Heart left ventricle (tissue), 16 donors: ENCODE measurements around the gene NANS. TPM values are rescaled to one million over a fixed set of nuclear protein-coding genes. Genes with fewer than 3 reads are reported as not detected.
A peak's percentile ranks its signal among the peaks of the same experiment; 100 is the strongest.

Experiments used
- ATAC-seq, 4 donors: fragments of 200-7000 bp; cut with Tn5 transposase; one replicate each; pipeline ENCODE4 v1.9.1; 2020 to 2022; ENCODE audit warnings: moderate library complexity in 4 of 4, mild to moderate bottlenecking in 3 of 4, moderate number of reproducible peaks in 1 of 4
- DNase-seq, 5 donors: peaks; one replicate each; pipeline ENCODE4 v3.0.0-alpha.2; 2020
- H3K27ac ChIP-seq, 12 donors: fragments of 200-600 bp; sonication (generic) in 4 of 12; one replicate each; pipeline versions ENCODE4 v1.5.0 to v1.8.0; 2016 to 2022; ENCODE audit warnings: mild to moderate bottlenecking in 2 of 12
- H3K27me3 ChIP-seq, 9 donors: fragments of 200-600 bp; sonication (generic) in 2 of 9; one replicate each; pipeline versions ENCODE4 v1.5.1 to v1.8.0; 2016 to 2022; ENCODE audit warnings: mild to moderate bottlenecking in 3 of 9
- H3K36me3 ChIP-seq, 9 donors: fragments of 200-600 bp; sonication (generic) in 2 of 9; one replicate each; pipeline versions ENCODE4 v1.5.0 to v1.8.0; 2018 to 2022; ENCODE audit warnings: mild to moderate bottlenecking in 2 of 9
- H3K4me1 ChIP-seq, 12 donors: fragments of 200-600 bp; sonication (generic) in 4 of 12; one replicate each; pipeline versions ENCODE4 v1.5.0 to v1.8.0; 2016 to 2022; ENCODE audit warnings: mild to moderate bottlenecking in 3 of 12
- H3K4me3 ChIP-seq, 12 donors: fragments of 200-600 bp; sonication (generic) in 4 of 12; one replicate each; pipeline versions ENCODE4 v1.5.0 to v1.8.0; 2017 to 2022; ENCODE audit warnings: mild to moderate bottlenecking in 9 of 12, moderate library complexity in 4 of 12
- H3K9me3 ChIP-seq, 12 donors: fragments of 200-600 bp; sonication (generic) in 4 of 12; one replicate each; pipeline versions ENCODE4 v1.5.0 to v1.8.0; 2016 to 2022; ENCODE audit warnings: mild to moderate bottlenecking in 1 of 12
- CTCF ChIP-seq, 12 donors: fragments of 200-600 bp; sonication (generic) in 4 of 12; IDR thresholded peaks; one replicate each; pipeline versions ENCODE4 v1.5.0 to v1.8.0; 2018 to 2022; ENCODE audit warnings: antibody characterized with exemption in 12 of 12, mild to moderate bottlenecking in 5 of 12
- POLR2A ChIP-seq, 2 donors: fragments of 450-650 bp; IDR thresholded peaks; one replicate each; pipeline ENCODE4 v1.6.1; 2017; ENCODE audit warnings: antibody characterized with exemption in 2 of 2, mild to moderate bottlenecking in 2 of 2, moderate library complexity in 2 of 2
- WGBS, 4 donors: extraction: QIAGEN DNeasy Blood & Tissue Kit in 2 of 4; methylation state at CpG; one replicate each; pipeline versions ENCODE4 v1.1.5 to v1.1.7; 2013 to 2018; 5-methylcytosine and 5-hydroxymethylcytosine counted together
- intact Hi-C, 10 donors: fragments of 100-400 bp; cut with DNase I; formaldehyde crosslinking; loops; one replicate each; pipeline versions ENCODE4 v1.11.1 to v1.14.2; 2022
- polyA plus RNA-seq, 2 donors: library from polyadenylated mRNA; stranded (reverse); fragments of 200-250 nt; gene quantifications; one replicate each; pipeline ENCODE4 v1.2.3, GENCODE V29; 2013
- total RNA-seq, 9 donors: library from RNA; depleted of rRNA in 2 of 9; stranded (reverse); fragments of >200 nt in 2 of 9; fragmentation: NEBNext Ultra II Directional in 3 of 9; extraction: Animal tissue kit (Norgen Biotek cat#: 25700) in 3 of 9; gene quantifications; one replicate each; pipeline versions ENCODE4 v1.1.0 to v1.2.4, GENCODE V29; 2016 to 2023
- donor health status: ischemic (EF 13 %, LVEDD 7.1; RV severe dilation, severe dysfunction).
- donor health status: healthy with polysubstance abuse.
- donor health status: DM: no; HTN: yes; CAD: no.
- donor health status: DM: no; HTN: no; CAD: no.
- donor health status: ischemic (EF 25% LVEDD 6.9; RV normal size, moderate dysfunction).
- donor health status: ischemic (EF 25% LVEDD 5.7; RV mildly dilated, moderate dysfunction).
- donor health status: healthy.
- donor health status: DM: yes; HTN: yes; CAD: no.
- donor health status: ischemic (EF 35%, LVEDD 5.7; RV mildly dilated, moderate dysfunction).
- donor health status: nonischemic (EF 11% LVEDD 7.7; RV severe dilation, severe dysfunction).
- donor health status: DM: yes; HTN: yes; CAD: no.
- donor health status: PGD.
- donor health status: ischemic (EF 29% LVEDD 5.4; RV normal size, mild dysfunction).
- donor health status: nonischemic (EF 23%, LVEDD 6.1; RV moderate dilation, normal function).

The NANS gene
- total and polyA plus RNA-seq, 11 donors, result 24.3 to 144 (median 40.7) TPM

GRCh38 chr9:98009437-98009836 is 47.1 kb upstream of the NANS start:
- Histone ChIP-seq H3K36me3 (peaks cover 0 to 99% (median 96%) of the 10 kb centered on the region in 9 donors), H3K27me3 (no peaks in the 10 kb centered on the region), H3K27ac (peak overlapping the region in 5 of 12 donors; percentile 2 to 44 (median 28)), H3K4me1 (peaks cover 0 to 24% (median 15%) of the 10 kb centered on the region in 12 donors), H3K9me3 (no peaks in the 10 kb centered on the region), H3K4me3 (no peak overlapping the region)
- ATAC-seq, result no peak
- TF ChIP-seq CTCF (IDR thresholded peaks at IDR 0.05) (no peak), POLR2A (IDR thresholded peaks at IDR 0.05) (no peak)
- WGBS, 4 donors, result 88 to 96% (median 93%) methylated on average over 6 of the region's 6 CpGs
- DNase-seq, result no peak
- intact Hi-C loops, result no loop called here

DNA sequence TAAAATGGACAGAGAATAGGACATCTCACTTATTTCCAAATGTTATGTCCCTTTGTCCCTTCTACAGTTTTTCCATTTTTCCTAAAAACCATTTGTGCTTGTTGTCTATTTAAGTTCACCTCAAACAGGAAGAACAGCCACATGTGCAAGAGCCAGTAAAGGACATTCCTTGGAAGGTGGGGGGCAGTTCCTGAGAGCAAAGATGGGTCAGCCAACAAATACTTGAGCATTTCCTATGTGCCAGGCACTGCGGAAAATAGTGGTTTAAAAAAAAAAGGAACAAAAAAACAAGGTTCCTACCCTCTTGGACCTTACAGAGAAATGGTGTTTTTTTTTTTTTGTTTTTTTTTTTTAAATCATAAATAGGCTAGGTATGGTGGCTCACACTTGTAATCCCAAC is 46.6 kb upstream of the NANS start:
- Histone ChIP-seq H3K4me1 (peaks cover 0 to 24% (median 15%) of the 10 kb centered on the region in 12 donors), H3K4me3 (no peak overlapping the region), H3K9me3 (no peaks in the 10 kb centered on the region), H3K27me3 (no peaks in the 10 kb centered on the region), H3K27ac (peak overlapping the region in 8 of 12 donors; percentile 7 to 44 (median 28)), H3K36me3 (peaks cover 0 to 99% (median 96%) of the 10 kb centered on the region in 9 donors)
- TF ChIP-seq CTCF (IDR thresholded peaks at IDR 0.05) (no peak), POLR2A (IDR thresholded peaks at IDR 0.05) (no peak)
- DNase-seq (peak in 1 of 5 donors; percentile 20), ATAC-seq (peak; percentile 32 to 83 (median 62))
- intact Hi-C loops, result no loop called here
- 36 to 46% (median 40%) methylated on average over 1 of the region's 1 CpG for WGBS, 4 donors

- 14 to 27% (median 20%) methylated on average over 2 of the region's 2 CpGs for WGBS, 4 donors
- peak in 3 of 4 donors; percentile 18 to 53 (median 49) for ATAC-seq
Observed at GRCh38 chr9:98010445-98010844, 46.1 kb upstream of the NANS start.

GRCh38 chr9:98011122-98011521 is 45.4 kb upstream of the NANS start:
- Histone ChIP-seq H3K27ac (peak overlapping the region in 1 of 12 donors; percentile 40), H3K4me1 (peaks cover 0 to 20% (median 15%) of the 10 kb centered on the region in 12 donors), H3K4me3 (no peak overlapping the region), H3K36me3 (peaks cover 0 to 99% (median 96%) of the 10 kb centered on the region in 9 donors), H3K9me3 (no peaks in the 10 kb centered on the region), H3K27me3 (no peaks in the 10 kb centered on the region)
- DNase-seq (no peak), ATAC-seq (no peak)
- intact Hi-C loops, result no loop called here
- TF ChIP-seq POLR2A (IDR thresholded peaks at IDR 0.05) (no peak), CTCF (IDR thresholded peaks at IDR 0.05) (no peak)
- WGBS, 4 donors, result 80 to 83% (median 81%) methylated on average over 7 of the region's 7 CpGs

More at GRCh38 chr9:98010445-98010844, 46.1 kb upstream of the NANS start:
- H3K36me3 ChIP-seq, result peaks cover 0 to 99% (median 96%) of the 10 kb centered on the region in 9 donors
- peaks cover 0 to 24% (median 15%) of the 10 kb centered on the region in 12 donors for H3K4me1 ChIP-seq
- no peak for DNase-seq
- TF ChIP-seq CTCF (IDR thresholded peaks at IDR 0.05) (no peak), POLR2A (IDR thresholded peaks at IDR 0.05) (no peak)
- H3K9me3 ChIP-seq, result no peaks in the 10 kb centered on the region
- no peaks in the 10 kb centered on the region for H3K27me3 ChIP-seq
- intact Hi-C loops, result no loop called here
- H3K4me3 ChIP-seq, result no peak overlapping the region
- H3K27ac ChIP-seq, result peak overlapping the region in 5 of 12 donors; percentile 7 to 40 (median 13)
